ENCODE data around the gene RGS16.

Gene RGS16

GRCh38 chr1:182584746-182585145 lies 19.4 kb downstream of the RGS16 start:
- no peak for DNase-seq (ENCODE audit: low read depth, low spot score)

- no peak for DNase-seq (ENCODE audit: low read depth, low spot score)
Measured at GRCh38 chr1:182580736-182581135, 23.5 kb downstream of the RGS16 start.

DNA sequence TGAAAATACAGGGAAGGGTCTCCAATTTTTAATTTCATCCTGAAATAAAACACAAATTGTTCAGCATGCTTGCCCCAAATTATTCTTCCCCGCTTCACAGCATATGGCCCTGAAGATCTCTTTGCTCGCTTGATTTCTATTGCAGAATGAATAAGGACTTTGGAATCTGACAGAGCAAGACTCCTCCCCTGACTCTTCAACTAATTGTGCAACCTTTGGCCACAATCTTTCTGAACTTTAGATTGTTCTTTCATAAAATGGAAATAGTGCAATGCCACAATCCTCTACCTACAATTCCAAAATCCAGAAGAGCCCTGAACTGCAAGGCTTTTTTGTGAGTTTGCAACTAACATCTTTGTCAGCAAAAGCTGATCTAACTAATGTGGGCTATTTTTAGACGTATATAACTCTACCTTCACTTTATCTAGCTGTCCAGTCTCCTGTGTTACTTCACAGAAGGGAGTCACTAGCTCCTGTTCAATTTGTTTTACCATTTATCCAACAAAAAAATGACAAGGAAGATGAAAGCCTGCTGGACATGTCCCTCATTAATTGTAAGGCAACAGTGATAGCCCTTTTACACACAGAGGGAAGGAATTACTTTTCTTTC lies 28.5 kb downstream of the RGS16 start:
- DNase-seq (ENCODE audit: low read depth, low spot score): no peak

GRCh38 chr1:182574156-182574555 lies 30.0 kb downstream of the RGS16 start:
- no peak for DNase-seq (ENCODE audit: low read depth, low spot score)

- DNase-seq (ENCODE audit: low read depth, low spot score): no peak
Measured at GRCh38 chr1:182570611-182570970, 33.6 kb downstream of the RGS16 start.

DNA sequence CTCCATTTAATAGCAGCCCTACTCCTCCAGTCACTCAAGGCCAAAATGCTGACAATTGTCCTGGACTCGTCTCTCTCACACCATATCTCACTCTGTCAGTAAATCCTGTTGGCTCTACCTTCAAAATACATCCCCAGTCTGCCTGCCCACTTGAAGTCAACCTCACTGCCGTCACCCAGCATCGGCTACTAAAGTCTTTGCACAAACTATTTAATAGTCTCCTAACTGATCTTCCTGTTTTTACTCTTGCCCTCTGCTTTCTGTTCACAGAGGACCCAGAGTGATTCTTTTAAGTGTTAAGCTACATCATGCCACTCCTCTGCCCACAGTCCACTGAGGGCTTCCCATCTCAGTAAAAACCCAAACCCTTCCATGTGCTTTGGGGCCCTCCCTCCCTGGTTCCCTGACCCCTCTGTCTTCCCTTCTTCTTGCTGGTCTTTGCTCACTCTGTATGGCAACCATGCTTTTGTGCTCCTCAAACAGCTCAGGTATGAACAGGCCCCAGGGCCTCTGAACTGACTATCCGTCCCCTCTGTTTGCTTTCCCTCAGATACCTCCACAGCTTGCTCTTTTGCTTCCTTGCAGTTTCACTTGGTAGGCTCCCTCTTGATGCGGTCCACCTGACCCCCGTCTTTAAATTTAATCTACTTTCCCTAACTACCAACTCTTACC lies 34.1 kb downstream of the RGS16 start:
- no peak for DNase-seq (ENCODE audit: low read depth, low spot score)

DNA sequence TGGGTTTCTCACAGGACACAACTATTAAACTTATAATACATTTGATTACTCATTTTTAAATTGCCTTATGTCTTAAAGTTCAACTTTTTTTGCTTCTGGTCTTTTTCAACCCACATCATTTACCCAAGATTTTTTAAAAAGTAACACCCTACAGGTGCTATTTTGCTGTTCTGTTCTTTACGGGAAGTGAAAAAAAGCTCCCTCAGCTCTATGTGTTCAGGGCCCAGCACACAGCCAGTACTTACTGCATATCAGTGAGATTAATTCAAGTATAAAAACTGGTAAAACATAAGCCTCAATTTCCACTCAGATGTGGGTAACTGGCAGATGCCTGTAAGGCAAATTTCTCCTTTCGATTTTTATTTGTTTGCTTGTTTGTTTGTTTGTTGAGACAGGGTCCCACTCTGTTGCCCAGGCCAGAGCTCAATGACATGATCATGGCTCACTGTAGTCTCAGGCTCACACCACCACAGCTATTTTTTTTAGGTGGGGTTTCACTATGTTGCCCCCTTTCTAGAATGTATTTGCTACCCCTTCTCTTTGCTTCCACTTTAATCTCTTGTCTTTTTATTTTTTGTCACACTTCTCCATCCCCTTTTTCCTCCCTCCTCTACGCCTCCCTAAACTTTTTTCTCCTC lies 35.4 kb downstream of the RGS16 start:
- DNase-seq (ENCODE audit: low read depth, low spot score): no peak

GRCh38 chr1:182567629-182568028 lies 36.6 kb downstream of the RGS16 start:
- DNase-seq (ENCODE audit: low read depth, low spot score): no peak

- no peak for DNase-seq (ENCODE audit: low read depth, low spot score)
Measured at GRCh38 chr1:182565537-182565936, 38.7 kb downstream of the RGS16 start.

GRCh38 chr1:182564406-182565004 lies 39.7 kb downstream of the RGS16 start:
- no peak for DNase-seq (ENCODE audit: low read depth, low spot score)

- no peak for DNase-seq (ENCODE audit: low read depth, low spot score)
Measured at GRCh38 chr1:182563095-182563494, 41.1 kb downstream of the RGS16 start.

- DNase-seq (ENCODE audit: low read depth, low spot score): no peak
Measured at GRCh38 chr1:182561456-182561855, 42.7 kb downstream of the RGS16 start.

DNA sequence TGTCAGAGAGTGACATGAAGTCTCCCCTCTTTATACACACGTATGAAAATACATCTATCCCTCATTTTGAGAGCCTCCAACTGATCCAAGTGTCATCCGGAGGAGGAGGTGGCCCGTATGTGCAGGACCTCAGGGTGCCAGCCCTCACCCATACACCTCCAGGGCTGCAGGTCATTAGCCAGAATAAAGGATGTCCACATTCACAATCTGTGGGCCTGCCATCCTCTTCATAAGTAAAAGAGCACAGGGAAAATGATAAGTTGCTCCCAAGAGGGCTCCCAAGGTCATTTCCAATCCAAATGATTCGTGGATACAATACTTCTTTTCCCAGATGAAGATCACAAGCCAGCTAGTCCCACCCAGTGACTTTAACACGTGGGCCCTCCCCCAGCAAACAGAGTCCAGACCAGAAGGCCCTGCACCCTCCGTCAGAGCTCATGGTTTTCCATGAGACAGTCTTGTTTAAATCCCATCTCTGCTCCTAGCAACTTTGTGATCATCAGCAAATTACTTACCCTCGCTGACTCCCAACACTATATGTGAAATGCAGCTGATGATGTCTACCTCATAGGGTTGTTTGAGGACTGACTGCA lies 43.7 kb downstream of the RGS16 start:
- no peak for DNase-seq (ENCODE audit: low read depth, low spot score)

DNA sequence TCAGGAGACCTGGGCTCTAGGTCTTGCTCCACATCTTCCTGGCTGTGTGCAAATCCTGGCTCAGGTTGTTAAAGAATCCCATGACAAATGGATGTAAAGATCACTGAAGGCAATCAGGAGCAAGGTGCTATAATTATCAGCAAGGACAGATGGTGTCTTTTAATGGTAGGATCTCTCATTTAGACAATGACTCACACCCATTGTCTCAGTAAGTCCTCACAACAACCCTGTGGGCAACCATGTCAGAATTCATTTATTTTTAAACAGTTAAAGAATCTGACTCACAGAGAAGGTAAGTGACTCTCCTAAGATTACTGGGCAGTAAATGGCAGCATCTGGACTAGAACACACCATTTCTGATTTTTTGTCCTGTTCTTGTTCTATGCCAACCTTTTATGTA lies 47.9 kb downstream of the RGS16 start:
- DNase-seq (ENCODE audit: low read depth, low spot score): no peak

GRCh38 chr1:182555493-182555892 lies 48.7 kb downstream of the RGS16 start:
- DNase-seq (ENCODE audit: low read depth, low spot score): no peak

DNA sequence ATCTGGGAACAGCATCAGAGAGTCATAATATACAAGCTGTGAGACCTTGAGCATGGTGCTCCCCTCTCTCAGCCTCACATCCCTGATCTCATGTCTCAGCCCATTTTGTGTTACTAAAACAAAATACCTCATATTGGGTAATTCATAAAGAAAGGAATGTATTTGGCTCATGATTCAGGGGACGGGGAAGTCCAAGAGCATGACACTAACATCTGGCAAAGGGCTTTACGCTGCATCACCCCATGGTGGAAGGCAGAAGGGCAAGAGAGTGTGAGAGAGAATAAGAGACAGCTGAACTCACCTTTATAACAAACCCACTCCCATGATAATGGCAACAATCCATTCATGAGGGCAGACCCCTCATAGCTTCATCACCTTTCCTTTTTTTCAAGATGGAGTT lies 51.7 kb downstream of the RGS16 start:
- DNase-seq (ENCODE audit: low read depth, low spot score): no peak

DNA sequence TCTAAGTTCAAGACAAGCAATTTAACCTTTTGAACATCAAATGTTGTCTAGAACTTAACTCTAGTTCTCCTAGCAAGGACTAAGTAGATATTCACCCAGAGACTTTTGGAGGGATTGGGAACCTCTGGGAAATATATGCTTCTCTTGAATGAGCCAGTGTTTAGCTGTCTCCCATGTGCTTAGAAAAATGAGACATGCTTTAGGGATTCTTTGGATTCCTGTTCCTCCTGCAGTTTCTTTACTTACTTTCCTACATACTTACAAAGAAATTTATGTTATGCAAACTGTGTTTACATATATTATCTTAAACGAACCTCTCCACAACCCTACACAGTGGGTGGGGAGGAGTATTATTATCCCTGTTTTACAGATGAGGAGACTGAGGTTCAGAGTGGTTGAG lies 54.4 kb downstream of the RGS16 start:
- no peak for DNase-seq (ENCODE audit: low read depth, low spot score)

DNA sequence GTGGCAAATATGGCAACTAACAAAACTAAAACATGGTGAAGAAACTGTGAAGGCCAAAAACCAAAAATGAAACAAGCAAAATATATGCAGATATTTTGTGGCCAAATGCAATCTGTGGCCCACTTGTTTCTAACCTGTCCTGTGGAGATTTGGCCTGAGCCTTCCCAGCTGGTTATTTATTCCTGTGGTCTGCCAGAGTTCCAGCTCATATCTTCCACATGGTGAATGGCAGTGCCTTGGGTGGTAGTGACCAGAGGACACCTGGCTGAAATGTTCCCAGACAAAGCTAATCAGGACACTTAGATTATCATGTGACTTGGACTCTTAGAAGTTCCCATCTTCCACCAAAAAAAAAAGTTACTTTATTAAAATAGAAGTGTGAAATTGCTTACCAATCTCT lies 54.8 kb downstream of the RGS16 start:
- DNase-seq (ENCODE audit: low read depth, low spot score): no peak
